A549 (cell line): ENCODE data around the gene CENPU. TPM values are rescaled to one million over a fixed set of nuclear protein-coding genes. Genes with fewer than 3 reads are reported as not detected.

ENCODE experiments used
- ATAC-seq, 2 experiments: fragments of 200-7000 bp in 1 of 2; fragments of >200 bp in 1 of 2; cut with Nextera tagmentation in 1 of 2; cut with Tn5 transposase in 1 of 2; 3 replicates each; pipeline versions ENCODE4 v1.8.0 to v1.9.1; 2018 to 2020; ENCODE audit warnings: mild to moderate bottlenecking in 1 of 2, moderate library complexity in 1 of 2
- CTCF ChIA-PET: fragments of 300-600 bp; sonication (Branson Sonifier 250); formaldehyde crosslinking; extraction: SDS; loops from one replicate; lab custom pipeline; 2021; ENCODE audit warnings: antibody characterized with exemption, inconsistent platforms; lab: Yijun Ruan, JAX
- POLR2A ChIA-PET: fragments of 350-600 bp; formaldehyde crosslinking; extraction: SDS; loops from one replicate; lab custom pipeline; 2021; ENCODE audit warnings: antibody characterized with exemption, inconsistent platforms; lab: Yijun Ruan, JAX
- DNase-seq, 2 experiments: peaks; one replicate each; pipeline versions ENCODE4 v3.0.0 to v3.0.0-alpha.2; 2011 to 2016; ENCODE audit warnings: low read depth in 1 of 2, low spot score in 1 of 2
- FAIRE-seq: peaks from 2 replicates; lab custom pipeline; 2011; peaks lifted over from hg19 to GRCh38; lab: Jason Lieb, UNC
- H3K27ac ChIP-seq, 2 experiments: fragments of >200 bp; sonication (Bioruptor Twin); formaldehyde crosslinking; 3 replicates each; pipeline ENCODE4 v1.5.1; 2016 to 2017
- H3K4me1 ChIP-seq: fragments of >200 bp; sonication (Bioruptor Twin); formaldehyde crosslinking; 3 replicates; pipeline ENCODE4 v1.6.1; 2016
- H3K4me2 ChIP-seq: fragments of >200 bp; sonication (Bioruptor Twin); formaldehyde crosslinking; 3 replicates; pipeline ENCODE4 v1.6.1; 2016
- H3K4me3 ChIP-seq: fragments of >200 bp; sonication (Bioruptor Twin); formaldehyde crosslinking; 3 replicates; pipeline ENCODE4 v1.5.1; 2016
- H3K9me3 ChIP-seq: fragments of >200 bp; sonication (Bioruptor Twin); formaldehyde crosslinking; 3 replicates; pipeline ENCODE4 v1.6.1; 2016
- ATOH8 ChIP-seq: fragments of 250-450 bp; sonication (Bioruptor Pico); IDR thresholded peaks from 2 replicates; pipeline ENCODE4 v1.5.0; 2020; ENCODE audit warnings: low read depth, mild to moderate bottlenecking, moderate library complexity
- BCL3 ChIP-seq: fragments of >200 bp; sonication (Bioruptor Twin); formaldehyde crosslinking; IDR thresholded peaks from 3 replicates; pipeline ENCODE4 v1.6.1; 2016
- CHD2 ChIP-seq: fragments of 150-350 bp; IDR thresholded peaks from 2 replicates; pipeline ENCODE4 v1.6.1; 2014; ENCODE audit warnings: low read length; ENCODE audit not compliant: partially characterized antibody
- E2F6 ChIP-seq: IDR thresholded peaks from 2 replicates; pipeline ENCODE4 v1.6.1; 2012; ENCODE audit warnings: low read depth, borderline replicate concordance
- ELK1 ChIP-seq: fragments of 150-350 bp; IDR thresholded peaks from 2 replicates; pipeline ENCODE4 v1.6.1; 2014; ENCODE audit warnings: low read depth, mild to moderate bottlenecking, low read length
- EP300 ChIP-seq, 2 experiments: fragments of >200 bp; sonication (Bioruptor Twin); formaldehyde crosslinking; IDR thresholded peaks; 2 replicates in 1 of 2; 3 replicates in 1 of 2; pipeline ENCODE4 v1.6.1; 2016 to 2017
- FOXS1 ChIP-seq: fragments of 250-450 bp; sonication (Bioruptor Pico); IDR thresholded peaks from 2 replicates; pipeline ENCODE4 v1.5.0; 2020; ENCODE audit warnings: mild to moderate bottlenecking, moderate library complexity
- GATA3 ChIP-seq: IDR thresholded peaks from 2 replicates; pipeline ENCODE4 v1.6.1; 2012; ENCODE audit warnings: borderline replicate concordance
- HDAC2 ChIP-seq: fragments of 200-600 bp; sonication (generic); IDR thresholded peaks from 2 replicates; pipeline ENCODE4 v1.6.1; 2016
- HEYL ChIP-seq: fragments of 250-450 bp; sonication (Bioruptor Pico); IDR thresholded peaks from 2 replicates; pipeline ENCODE4 v1.8.0; 2021; ENCODE audit warnings: mild to moderate bottlenecking, moderate library complexity
- HOXA7 ChIP-seq: fragments of 250-450 bp; sonication (Bioruptor Pico); IDR thresholded peaks from 2 replicates; pipeline ENCODE4 v1.5.0; 2020; ENCODE audit warnings: mild to moderate bottlenecking, moderate library complexity
- KDM1A ChIP-seq: fragments of 200-600 bp; sonication (generic); IDR thresholded peaks from 2 replicates; pipeline ENCODE4 v1.6.1; 2016; ENCODE audit warnings: low read depth, mild to moderate bottlenecking
- MYC ChIP-seq: IDR thresholded peaks from 2 replicates; pipeline ENCODE4 v1.6.1; 2012; ENCODE audit warnings: mild to moderate bottlenecking, inconsistent platforms, low read length, improper control_type of control experiment, borderline replicate concordance
- PHF8 ChIP-seq: fragments of 200-600 bp; sonication (generic); IDR thresholded peaks from 2 replicates; pipeline ENCODE4 v1.6.1; 2016; ENCODE audit warnings: low read depth, mild to moderate bottlenecking, antibody characterized with exemption, moderate library complexity, borderline replicate concordance
- POLR2A ChIP-seq: IDR thresholded peaks from 2 replicates; pipeline ENCODE4 v1.6.1; 2012; ENCODE audit warnings: mild to moderate bottlenecking, low read length
- RCOR1 ChIP-seq: fragments of 150-350 bp; IDR thresholded peaks from 2 replicates; pipeline ENCODE4 v1.6.1; 2014; ENCODE audit warnings: antibody characterized with exemption, low read length, low read depth
- REST ChIP-seq: fragments of 200-600 bp; sonication (generic); IDR thresholded peaks from 2 replicates; pipeline ENCODE4 v1.6.1; 2016; ENCODE audit warnings: antibody characterized with exemption, mild to moderate bottlenecking, moderate library complexity
- RFX5 ChIP-seq: fragments of 450-650 bp; IDR thresholded peaks from 2 replicates; pipeline ENCODE4 v1.7.1; 2014; ENCODE audit warnings: antibody characterized with exemption, mild to moderate bottlenecking, moderate library complexity
- RNF2 ChIP-seq: fragments of 200-600 bp; sonication (generic); IDR thresholded peaks from 2 replicates; pipeline ENCODE4 v1.6.1; 2016; ENCODE audit warnings: low read depth, mild to moderate bottlenecking, antibody characterized with exemption, moderate library complexity, borderline replicate concordance
- TFCP2L1 ChIP-seq: fragments of 250-450 bp; sonication (Bioruptor Pico); IDR thresholded peaks from 2 replicates; pipeline ENCODE4 v1.5.0; 2021; ENCODE audit warnings: mild to moderate bottlenecking
- ZSCAN20 ChIP-seq: fragments of 250-450 bp; sonication (Bioruptor Pico); IDR thresholded peaks from 2 replicates; pipeline ENCODE4 v1.8.0; 2022; ENCODE audit warnings: mild to moderate bottlenecking, moderate library complexity
- WGBS: methylation state at CpG from one replicate; pipeline ENCODE4 v1.1.6; 2017; ENCODE audit errors: missing lambda C conversion rate; 5-methylcytosine and 5-hydroxymethylcytosine counted together
- polyA plus RNA-seq, 4 experiments: library from polyadenylated mRNA; depleted of rRNA in 3 of 4; stranded (reverse); fragments of >200 nt; fragmentation: RNase III in 1 of 4; extraction: RNeasy Plus Mini Kit Qiagen cat#74134 plus additional on column Dnase treatment in 1 of 4; gene quantifications; 2 replicates in 3 of 4; 3 replicates in 1 of 4; pipeline ENCODE4 v1.2.3, GENCODE V29; 2011 to 2017

The CENPU gene
- polyA plus RNA-seq, 2 of the 4 experiments (the other 2 are of a cell fraction) = 22.9 to 28.4 TPM

- TF ChIP-seq REST = no peak
Observed at GRCh38 chr4:184680698-184681097, 53.2 kb downstream of the CENPU start (continued).

- TF ChIP-seq GATA3 = no peak
- no peak for TF ChIP-seq FOXS1 (CRISPR knock-in tag)
- TF ChIP-seq ZSCAN20 (CRISPR knock-in tag) = no peak
- no peak for TF ChIP-seq MYC
- TF ChIP-seq HOXA7 (CRISPR knock-in tag) = no peak
- no peak for TF ChIP-seq RCOR1
- no peak for TF ChIP-seq TFCP2L1 (CRISPR knock-in tag)
- no peak for TF ChIP-seq RFX5
- no peak for TF ChIP-seq EP300 (IDR thresholded peaks at IDR 0.05)
- no peak for TF ChIP-seq HDAC2
- no peak for TF ChIP-seq BCL3
- no peak for TF ChIP-seq PHF8
- TF ChIP-seq POLR2A = no peak
- no peak for TF ChIP-seq ELK1
- TF ChIP-seq ATOH8 (CRISPR knock-in tag) = no peak
- TF ChIP-seq E2F6 = no peak
- no peak for TF ChIP-seq KDM1A
- TF ChIP-seq CHD2 = no peak
- TF ChIP-seq HEYL (CRISPR knock-in tag) = no peak
- TF ChIP-seq RNF2 = no peak
- no peak for ATAC-seq
- H3K4me1 ChIP-seq = no peaks in the 10 kb centered on the region
- POLR2A ChIA-PET = no interaction called here
- H3K9me3 ChIP-seq = no peaks in the 10 kb centered on the region
- H3K4me2 ChIP-seq = no peak overlapping the region
- CTCF ChIA-PET = no interaction called here
- no peak overlapping the region for H3K4me3 ChIP-seq
- 86% methylated on average over 3 of the region's 3 CpGs for WGBS
- H3K27ac ChIP-seq = no peak overlapping the region
- no peak for DNase-seq
- no peak for FAIRE-seq
Observed at GRCh38 chr4:184675821-184676492, 57.9 kb downstream of the CENPU start.
